H1 (cell line): ENCODE measurements around the gene PLBD1. TPM values are rescaled to one million over a fixed set of nuclear protein-coding genes. Genes with fewer than 3 reads are reported as not detected.

Experiments
- CTCF ChIA-PET: fragments of 300-600 bp; sonication (Branson Sonifier 250); formaldehyde crosslinking; loops from one replicate; lab custom pipeline; 2021; ENCODE audit not compliant: partially characterized antibody; lab: Charles Lee
- POLR2A ChIA-PET: fragments of 300-600 bp; sonication (Branson Sonifier 250); formaldehyde crosslinking; loops from one replicate; lab custom pipeline; 2021; ENCODE audit warnings: inconsistent platforms; ENCODE audit not compliant: partially characterized antibody; lab: Charles Lee
- DNase-seq, 2 experiments: peaks; one replicate each; pipeline versions ENCODE4 v3.0.0 to v3.0.0-alpha.2; 2010 to 2022; ENCODE audit warnings: low spot score in 2 of 2, low read depth in 1 of 2, mixed read lengths in 1 of 2
- FAIRE-seq: peaks from 2 replicates; lab custom pipeline; 2011; peaks lifted over from hg19 to GRCh38; lab: Jason Lieb, UNC
- H2AFZ ChIP-seq: 2 replicates; pipeline ENCODE4 v1.8.1; 2012; ENCODE audit warnings: low read length, inconsistent platforms
- H2AK5ac ChIP-seq: 2 replicates; pipeline ENCODE4 v1.6.1; 2013; ENCODE audit warnings: low read depth, low read length
- H2BK120ac ChIP-seq: replicated peaks from 2 replicates; pipeline ENCODE3; 2013; ENCODE audit warnings: low read depth, low read length, inconsistent platforms
- H2BK12ac ChIP-seq: 2 replicates; pipeline ENCODE4 v1.6.1; 2013; ENCODE audit warnings: low read depth, low read length
- H2BK15ac ChIP-seq: 2 replicates; pipeline ENCODE4 v1.6.1; 2013; ENCODE audit warnings: low read length
- H2BK20ac ChIP-seq: 2 replicates; pipeline ENCODE4 v1.6.1; 2013; ENCODE audit warnings: low read length
- H2BK5ac ChIP-seq: 2 replicates; pipeline ENCODE4 v1.6.1; 2013; ENCODE audit warnings: low read depth, low read length
- H3K14ac ChIP-seq: 2 replicates; pipeline ENCODE4 v1.6.1; 2013; ENCODE audit warnings: inconsistent platforms; ENCODE audit not compliant: insufficient read length
- H3K18ac ChIP-seq: 2 replicates; pipeline ENCODE4 v1.6.1; 2013; ENCODE audit warnings: low read length; ENCODE audit errors: extremely low read depth
- H3K23ac ChIP-seq: 2 replicates; pipeline ENCODE4 v1.6.1; 2013; ENCODE audit warnings: inconsistent platforms; ENCODE audit not compliant: insufficient read length
- H3K23me2 ChIP-seq: 2 replicates; pipeline ENCODE4 v1.6.1; 2013; ENCODE audit warnings: low read depth, low read length
- H3K27ac ChIP-seq: 2 replicates; pipeline ENCODE4 v1.6.1; 2011; ENCODE audit warnings: low read depth, low read length, inconsistent platforms
- H3K27me3 ChIP-seq, 4 experiments: replicated peaks in 1 of 4; 1 replicate in 1 of 4; 2 replicates in 3 of 4; pipeline versions ENCODE4 v1.6.1 to v1.8.1; 2011 to 2013; ENCODE audit warnings: low read length in 3 of 4, mild to moderate bottlenecking in 3 of 4, inconsistent platforms in 2 of 4, mixed read lengths in 2 of 4, moderate library complexity in 1 of 4; ENCODE audit not compliant: control insufficient read depth in 3 of 4, insufficient read depth in 3 of 4; ENCODE audit errors: extremely low read depth in 1 of 4
- H3K36me3 ChIP-seq, 4 experiments: 2 replicates each; pipeline versions ENCODE4 v1.6.1 to v1.8.1; 2011 to 2013; ENCODE audit warnings: mild to moderate bottlenecking in 4 of 4, low read length in 3 of 4, moderate library complexity in 2 of 4, control low read depth in 1 of 4, inconsistent platforms in 1 of 4; ENCODE audit not compliant: insufficient read depth in 4 of 4, control insufficient read depth in 2 of 4
- H3K4ac ChIP-seq: replicated peaks from 2 replicates; pipeline ENCODE3; 2013; ENCODE audit warnings: low read length, low read depth, mixed read lengths, inconsistent platforms; ENCODE audit not compliant: insufficient read length
- H3K4me1 ChIP-seq, 4 experiments: replicated peaks in 1 of 4; 1 replicate in 1 of 4; 2 replicates in 3 of 4; pipeline versions ENCODE4 v1.6.1 to v1.8.1; 2011 to 2013; ENCODE audit warnings: low read length in 3 of 4, inconsistent platforms in 2 of 4, mixed read lengths in 1 of 4; ENCODE audit not compliant: insufficient read depth in 4 of 4, control insufficient read depth in 3 of 4
- H3K4me2 ChIP-seq, 2 experiments: 2 replicates each; pipeline versions ENCODE4 v1.6.1 to v1.8.1; 2011 to 2013; ENCODE audit warnings: low read depth in 2 of 2, low read length in 2 of 2, control low read depth in 1 of 2, inconsistent platforms in 1 of 2, mild to moderate bottlenecking in 1 of 2; ENCODE audit not compliant: insufficient read depth in 1 of 2
- H3K4me3 ChIP-seq, 4 experiments: fragments of 200-600, 300-600 bp in 1 of 4; sonication (generic), shearing (Covaris generic), sonication (Bioruptor Twin) in 1 of 4; 2 replicates each; pipeline versions ENCODE4 v1.5.1 to v1.8.1; 2011 to 2016; ENCODE audit warnings: low read length in 4 of 4, low read depth in 3 of 4, control low read depth in 2 of 4, inconsistent platforms in 2 of 4, mild to moderate bottlenecking in 2 of 4, mixed read lengths in 1 of 4, moderate library complexity in 1 of 4; ENCODE audit not compliant: insufficient read depth in 2 of 4; ENCODE audit errors: extremely low read depth in 1 of 4
- H3K56ac ChIP-seq: replicated peaks from 2 replicates; pipeline ENCODE3; 2013; ENCODE audit warnings: low read depth, mild to moderate bottlenecking, mixed read lengths, low read length, inconsistent platforms; ENCODE audit not compliant: insufficient read length
- H3K79me1 ChIP-seq: 2 replicates; pipeline ENCODE4 v1.6.1; 2013; ENCODE audit warnings: low read depth, low read length, control low read depth
- H3K79me2 ChIP-seq, 2 experiments: 2 replicates each; pipeline versions ENCODE4 v1.6.1 to v1.8.1; 2012 to 2013; ENCODE audit warnings: low read length in 2 of 2, mild to moderate bottlenecking in 2 of 2, inconsistent platforms in 1 of 2; ENCODE audit not compliant: insufficient read depth in 2 of 2, control insufficient read depth in 1 of 2
- H3K9ac ChIP-seq, 4 experiments: replicated peaks in 1 of 4; 1 replicate in 1 of 4; 2 replicates in 3 of 4; pipeline versions ENCODE4 v1.6.1 to v1.8.1; 2011 to 2013; ENCODE audit warnings: low read depth in 3 of 4, low read length in 3 of 4, control low read depth in 2 of 4, mild to moderate bottlenecking in 2 of 4, moderate library complexity in 2 of 4, inconsistent platforms in 1 of 4; ENCODE audit errors: extremely low read depth in 1 of 4
- H3K9me3 ChIP-seq, 2 experiments: 2 replicates each; pipeline versions ENCODE4 v1.6.1 to v1.8.1; 2012 to 2013; ENCODE audit warnings: mild to moderate bottlenecking in 2 of 2, moderate library complexity in 2 of 2, control low read depth in 1 of 2, inconsistent platforms in 1 of 2, low read depth in 1 of 2, low read length in 1 of 2, mixed read lengths in 1 of 2; ENCODE audit not compliant: insufficient read depth in 2 of 2
- H4K20me1 ChIP-seq, 2 experiments: replicated peaks in 1 of 2; 2 replicates each; pipeline versions ENCODE3 to v1.8.1; 2011 to 2013; ENCODE audit warnings: inconsistent platforms in 2 of 2, low read length in 2 of 2, mild to moderate bottlenecking in 1 of 2; ENCODE audit not compliant: insufficient read depth in 2 of 2, control insufficient read depth in 1 of 2
- H4K5ac ChIP-seq: 2 replicates; pipeline ENCODE4 v1.6.1; 2013; ENCODE audit warnings: low read length, low read depth, mixed read lengths, inconsistent platforms; ENCODE audit not compliant: insufficient read length
- H4K8ac ChIP-seq: 2 replicates; pipeline ENCODE4 v1.8.0; 2013; ENCODE audit warnings: mild to moderate bottlenecking, moderate library complexity, low read length, inconsistent platforms; ENCODE audit not compliant: insufficient read depth; ENCODE audit errors: extremely low read depth
- H4K91ac ChIP-seq: replicated peaks from 2 replicates; pipeline ENCODE3; 2013; ENCODE audit warnings: low read length, mixed read lengths, inconsistent platforms; ENCODE audit not compliant: insufficient read length
- ASH2L ChIP-seq: fragments of 200-600, 300-600 bp; sonication (generic); IDR thresholded peaks from one replicate; pipeline ENCODE4 v1.7.1; 2017; ENCODE audit warnings: low read length
- MAFK ChIP-seq: IDR thresholded peaks from 2 replicates; pipeline ENCODE4 v1.6.1; 2012; ENCODE audit warnings: low read depth, mild to moderate bottlenecking, improper control_type of control experiment, low read length
- SIX5 ChIP-seq: IDR thresholded peaks from 2 replicates; pipeline ENCODE4 v1.6.1; 2011; ENCODE audit warnings: mild to moderate bottlenecking, low read depth, low read length
- SP4 ChIP-seq: IDR thresholded peaks from 2 replicates; pipeline ENCODE4 v1.6.1; 2012; ENCODE audit warnings: low read length, inconsistent platforms
- WGBS, 2 experiments: shearing (Covaris generic) in 1 of 2; methylation state at CpG; one replicate each; pipeline versions ENCODE4 v1.1.6 to v1.1.7; 2013 to 2015; ENCODE audit warnings: low lambda C conversion rate in 2 of 2, mixed read lengths in 2 of 2, inconsistent platforms in 1 of 2, low coverage in 1 of 2, missing lambda C conversion rate in 1 of 2; ENCODE audit not compliant: insufficient replicate concordance in 2 of 2, insufficient coverage in 1 of 2, insufficient read length in 1 of 2; ENCODE audit errors: extremely low coverage in 1 of 2, missing lambda C conversion rate in 1 of 2; 5-methylcytosine and 5-hydroxymethylcytosine counted together
- polyA plus RNA-seq, 7 experiments: library from polyadenylated mRNA; depleted of rRNA in 3 of 7; stranded (reverse) in 5 of 7; unstranded in 2 of 7; fragments of >200 nt in 5 of 7; fragments of 200-250 nt in 2 of 7; gene quantifications; 1 replicate in 5 of 7; 2 replicates in 1 of 7; 4 replicates in 1 of 7; pipeline versions ENCODE4 v1.2.1 to v1.2.3, GENCODE V29; 2011 to 2013; ENCODE audit warnings: missing spikeins in 2 of 7, mixed read lengths in 2 of 7
- total RNA-seq: library from RNA; stranded (reverse); fragmentation: NEBNext Ultra II Directional; extraction: Animal tissue kit (Norgen Biotek cat#: 25700); gene quantifications from 2 replicates; pipeline ENCODE4 v1.2.1, GENCODE V29; 2021

The PLBD1 gene
- total and polyA plus RNA-seq, 2 of the 8 experiments (the other 6 are each of a cell fraction or from before 2014, with no cell fraction given), result 6.3 to 12.3 TPM

DNA sequence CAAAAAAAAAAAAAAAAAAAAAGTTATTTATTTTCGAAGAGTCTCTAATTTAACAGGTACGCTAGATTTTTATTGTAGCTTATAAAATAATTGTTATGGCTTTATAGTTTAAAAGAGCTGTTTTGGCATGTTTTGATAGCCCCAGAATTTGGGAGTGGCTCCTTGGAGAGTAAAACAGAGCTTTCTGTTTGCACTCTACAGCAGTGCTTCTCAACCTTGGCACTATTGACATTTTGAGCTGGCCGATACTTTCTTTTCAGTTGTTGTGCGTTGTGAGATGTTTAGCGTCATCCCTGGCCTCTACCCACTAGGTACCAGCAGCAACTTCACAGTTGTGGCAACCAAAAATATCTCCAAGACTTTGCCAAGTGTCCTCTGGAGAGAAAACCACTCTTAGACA, 30.6 kb downstream of the PLBD1 start:
- no peak overlapping the region for H2BK5ac ChIP-seq
- H2BK120ac ChIP-seq, result no peak overlapping the region
- no peaks in the 10 kb centered on the region for H4K20me1 ChIP-seq
- H2AFZ ChIP-seq, result no peak overlapping the region
- no peaks in the 10 kb centered on the region for H3K27me3 ChIP-seq
- H3K4ac ChIP-seq, result no peak overlapping the region
- no peak overlapping the region for H3K56ac ChIP-seq
- no peak overlapping the region for H4K5ac ChIP-seq
- no peak overlapping the region for H3K9ac ChIP-seq
- H3K23ac ChIP-seq, result no peak overlapping the region
- no peak overlapping the region for H3K4me2 ChIP-seq
- DNase-seq, result no peak
- no peaks in the 10 kb centered on the region for H3K79me2 ChIP-seq
- H3K36me3 ChIP-seq, result no peaks in the 10 kb centered on the region
- CTCF ChIA-PET, result interaction anchor here (0.6 kb wide), 1 partner anchor 297 kb away, joined by 3 read pairs; no protein-coding TSS in a partner anchor
- no peaks in the 10 kb centered on the region for H3K79me1 ChIP-seq
- H2BK12ac ChIP-seq, result no peak overlapping the region
- no peak overlapping the region for H3K27ac ChIP-seq
- H2AK5ac ChIP-seq, result no peak overlapping the region
- H4K91ac ChIP-seq, result no peak overlapping the region
- H3K4me1 ChIP-seq, result no peaks in the 10 kb centered on the region
- no peak overlapping the region for H3K4me3 ChIP-seq
- no peaks in the 10 kb centered on the region for H3K9me3 ChIP-seq
- no peak overlapping the region for H4K8ac ChIP-seq
- H3K18ac ChIP-seq, result no peak overlapping the region
- H2BK20ac ChIP-seq, result no peak overlapping the region
- TF ChIP-seq MAFK (no peak), SP4 (no peak), ASH2L (no peak), SIX5 (no peak)
- POLR2A ChIA-PET, result no interaction called here
- 97% methylated on average over 4 of the region's 5 CpGs; no CpG with 5 or more reads in 1 of the 2 experiments for WGBS, 2 experiments
- no peak for FAIRE-seq
- H2BK15ac ChIP-seq, result no peak overlapping the region
- H3K23me2 ChIP-seq, result no peaks in the 10 kb centered on the region
- no peak overlapping the region for H3K14ac ChIP-seq
